Measurements from ENCODE around the gene GIMAP4.
"Not testable (repeated sequence)": the region's sequence is repeated elsewhere in the genome, so short reads cannot be mapped to it uniquely, and the experiment has no call there.

GIMAP4 gene

DNA sequence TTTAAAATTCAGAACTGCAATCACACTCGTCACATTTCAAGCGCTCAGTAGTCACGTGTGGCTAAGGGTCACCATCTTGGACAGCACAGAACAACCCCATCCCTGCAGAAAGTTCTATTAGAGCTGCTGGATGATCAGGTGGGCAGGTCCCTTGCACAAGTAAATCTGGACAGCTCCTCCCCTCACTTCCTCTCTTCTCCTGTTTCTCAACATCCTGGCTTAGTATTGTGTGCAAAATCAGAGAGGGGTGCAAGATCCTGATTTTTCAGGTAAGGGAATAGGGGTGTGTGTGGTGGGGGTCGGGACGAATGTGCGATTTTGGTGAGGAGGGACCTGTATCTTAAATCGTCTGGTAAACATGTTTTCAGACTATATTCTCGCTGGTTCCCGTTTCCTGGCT, at the start of gene GIMAP4:
TSS of gene GIMAP4 (plus strand) at position 222 of the 400 bp plus-strand sequence. CDS start 2,512 bp downstream, outside the sequence.
- no peak for DNase-seq

- no peak for DNase-seq
Observed at GRCh38 chr7:150519310-150519709, 47.9 kb upstream of the GIMAP4 start.

DNA sequence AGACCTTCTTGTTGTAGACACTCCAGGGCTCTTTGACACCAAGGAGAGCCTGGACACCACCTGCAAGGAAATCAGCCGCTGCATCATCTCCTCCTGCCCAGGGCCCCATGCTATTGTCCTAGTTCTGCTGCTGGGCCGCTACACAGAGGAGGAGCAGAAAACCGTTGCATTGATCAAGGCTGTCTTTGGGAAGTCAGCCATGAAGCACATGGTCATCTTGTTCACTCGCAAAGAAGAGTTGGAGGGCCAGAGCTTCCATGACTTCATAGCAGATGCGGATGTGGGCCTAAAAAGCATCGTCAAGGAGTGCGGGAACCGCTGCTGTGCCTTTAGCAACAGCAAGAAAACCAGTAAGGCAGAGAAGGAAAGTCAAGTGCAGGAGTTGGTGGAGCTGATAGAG, 47.0 kb upstream of the GIMAP4 start:
- DNase-seq = no peak

DNA sequence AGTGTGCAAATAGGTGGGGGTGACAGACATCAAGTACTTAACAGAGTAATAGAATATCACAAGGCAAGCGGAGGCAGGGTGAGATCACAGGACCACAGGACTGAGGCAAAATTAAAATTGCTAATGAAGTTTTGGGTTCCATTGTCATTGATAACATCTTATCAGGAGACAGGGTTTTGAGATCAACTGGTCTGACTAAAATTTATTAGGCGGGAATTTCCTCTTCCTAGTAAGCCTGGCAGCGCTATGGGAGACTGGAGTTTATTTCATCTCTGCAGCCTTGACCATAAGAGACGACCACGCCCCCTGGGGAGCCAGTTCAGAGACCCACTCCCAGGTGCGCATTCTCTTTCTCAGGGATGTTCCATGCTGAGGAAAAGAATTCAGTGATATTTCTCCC, 44.3 kb upstream of the GIMAP4 start:
- DNase-seq = not testable (repeated sequence)

GRCh38 chr7:150524018-150524417, 43.2 kb upstream of the GIMAP4 start:
- no peak for DNase-seq

DNA sequence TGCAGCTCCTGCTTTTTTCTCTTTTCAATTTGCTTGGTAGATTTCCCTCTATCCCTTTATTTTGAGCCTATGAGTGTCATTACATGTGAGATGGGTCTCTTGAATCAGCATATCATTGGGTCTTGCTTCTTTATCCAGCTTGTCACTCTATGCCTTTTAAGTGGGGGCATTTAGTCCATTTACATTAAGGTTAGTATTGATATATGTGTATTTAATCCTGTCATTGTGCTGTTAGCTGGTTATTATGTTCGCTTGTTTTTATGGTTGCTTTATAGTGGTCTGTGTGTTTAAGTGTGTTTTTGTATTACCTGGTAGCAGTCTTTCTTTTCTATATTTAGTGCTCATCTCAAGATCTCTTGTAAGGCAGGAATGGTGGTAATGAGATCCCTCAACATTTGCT, 35.5 kb upstream of the GIMAP4 start:
- no peak for DNase-seq

DNA sequence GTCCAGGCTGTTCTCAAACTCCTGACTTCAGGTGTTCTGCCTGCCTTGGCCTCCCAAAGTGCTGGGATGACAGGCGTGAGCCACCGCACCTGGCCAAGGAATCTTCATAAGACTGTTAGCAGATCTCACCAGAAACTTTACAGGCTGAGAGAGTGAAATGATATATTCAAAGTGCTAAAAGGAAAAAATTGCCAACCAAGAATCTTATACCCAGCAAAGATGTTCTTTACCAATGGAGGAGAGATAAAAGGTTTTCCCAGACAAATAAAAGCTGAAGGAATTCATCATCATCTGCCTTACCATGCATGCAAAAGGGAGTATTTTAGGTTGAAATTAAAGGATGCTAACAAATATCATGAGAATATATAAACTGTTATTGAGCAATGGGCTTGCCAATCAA, 28.9 kb upstream of the GIMAP4 start:
- no peak for DNase-seq

- no peak for DNase-seq
Observed at GRCh38 chr7:150553163-150553562, 14.0 kb upstream of the GIMAP4 start.

DNA sequence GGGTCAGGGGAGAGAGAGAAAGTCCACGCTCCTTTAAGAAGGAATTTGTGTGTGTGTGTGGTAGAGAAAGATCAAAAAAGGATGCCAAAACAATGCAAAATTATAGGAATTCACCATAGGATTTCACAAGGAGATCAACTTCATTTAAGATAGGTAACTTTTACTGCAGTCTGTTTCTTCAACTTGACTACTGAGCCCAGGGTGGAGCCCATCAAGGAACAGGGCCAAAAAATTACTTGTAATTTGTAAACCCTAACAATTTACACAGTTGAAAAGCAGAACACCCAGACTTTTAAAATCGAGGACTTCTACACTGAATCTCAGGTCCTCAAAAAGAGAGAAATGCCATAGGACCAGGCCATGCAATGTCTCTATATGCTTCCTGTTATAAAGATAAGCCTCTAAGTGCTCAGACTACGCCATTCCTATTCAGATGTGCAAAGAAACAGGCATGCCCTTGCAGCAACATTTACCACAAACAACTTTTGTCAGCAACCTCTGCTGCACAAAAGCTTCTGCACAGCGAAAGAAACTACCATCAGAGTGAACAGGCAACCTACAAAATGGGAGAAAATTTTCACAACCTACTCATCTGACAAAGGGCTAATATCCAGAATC, 10.6 kb upstream of the GIMAP4 start:
- no peak for DNase-seq

DNA sequence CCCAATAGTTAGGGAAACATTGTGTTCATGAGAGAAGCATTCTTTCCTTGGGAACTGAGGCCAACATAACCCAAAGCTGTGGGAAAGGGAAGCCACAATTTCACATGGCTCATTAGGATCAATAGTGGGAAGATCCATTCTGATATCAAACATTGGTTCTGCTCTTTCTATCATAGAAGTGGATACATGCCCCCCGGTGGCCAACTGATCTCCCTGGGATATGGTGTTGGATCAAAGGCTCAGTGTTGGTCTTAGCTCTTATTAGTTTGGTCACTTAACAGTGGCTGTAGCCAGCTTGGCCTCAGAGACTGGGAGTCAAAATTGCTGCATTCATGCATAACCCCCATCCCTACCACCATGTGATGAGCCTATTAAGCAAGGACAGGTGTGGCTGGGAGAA, 6.7 kb upstream of the GIMAP4 start:
- DNase-seq = no peak

DNA sequence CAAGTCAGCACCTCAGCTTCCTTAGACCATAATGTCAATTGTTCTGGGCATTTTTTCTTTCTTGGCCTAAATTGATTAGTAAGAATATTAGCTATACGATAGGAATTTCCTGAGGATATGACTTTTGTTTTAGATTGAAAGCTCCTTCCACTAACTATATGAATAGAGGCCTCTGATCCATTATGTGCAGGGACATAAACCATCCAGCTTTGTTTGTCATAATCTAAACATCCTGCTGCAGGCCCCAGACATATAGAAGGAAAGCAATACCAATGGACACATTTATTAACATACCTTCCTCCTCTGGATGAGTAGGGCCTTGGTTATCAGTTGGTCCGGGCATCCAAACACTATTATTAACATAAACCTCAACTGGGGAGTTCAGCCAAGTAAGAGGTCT, 4.3 kb upstream of the GIMAP4 start:
- no peak for DNase-seq

GRCh38 chr7:150564006-150564405, 3.2 kb upstream of the GIMAP4 start:
- no peak for DNase-seq

DNA sequence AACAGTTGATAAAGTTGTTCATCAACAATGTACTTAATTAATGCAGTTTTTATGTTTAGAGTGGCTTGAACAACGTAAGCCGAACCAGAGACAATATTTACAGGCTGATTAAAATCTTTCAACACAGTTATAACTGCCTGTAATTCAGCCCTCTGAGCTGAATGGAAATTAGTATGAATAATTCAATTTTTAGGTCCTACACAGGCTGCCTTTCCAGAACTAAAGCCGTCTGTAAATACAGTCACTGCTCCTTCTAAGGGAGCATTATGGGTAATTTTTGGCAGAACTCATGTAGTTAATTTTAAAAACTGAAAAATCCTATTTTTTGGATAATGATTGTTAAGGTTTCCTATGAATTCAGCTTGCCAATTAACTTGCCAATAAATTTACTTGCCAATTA, 2.6 kb upstream of the GIMAP4 start:
- no peak for DNase-seq

DNA sequence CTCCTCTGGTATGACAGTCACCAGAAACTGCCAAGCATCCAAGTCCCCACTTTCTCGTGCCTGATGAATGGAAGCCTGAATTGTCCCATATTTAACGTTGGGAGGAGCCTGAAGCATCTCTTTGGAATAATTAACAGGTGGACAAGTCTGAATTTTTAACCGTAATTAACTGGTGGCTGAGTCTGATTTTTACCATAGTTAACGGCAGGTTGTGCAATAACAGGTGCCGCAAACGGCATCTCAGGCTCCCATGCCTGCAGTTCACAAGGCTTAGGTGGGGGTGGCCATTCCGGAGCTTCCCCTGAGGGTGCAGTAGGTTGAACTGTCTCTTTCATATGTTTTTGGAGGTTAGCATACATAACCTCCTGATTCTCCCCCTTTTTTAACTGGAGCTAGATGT, 2.0 kb upstream of the GIMAP4 start:
- DNase-seq = no peak

DNA sequence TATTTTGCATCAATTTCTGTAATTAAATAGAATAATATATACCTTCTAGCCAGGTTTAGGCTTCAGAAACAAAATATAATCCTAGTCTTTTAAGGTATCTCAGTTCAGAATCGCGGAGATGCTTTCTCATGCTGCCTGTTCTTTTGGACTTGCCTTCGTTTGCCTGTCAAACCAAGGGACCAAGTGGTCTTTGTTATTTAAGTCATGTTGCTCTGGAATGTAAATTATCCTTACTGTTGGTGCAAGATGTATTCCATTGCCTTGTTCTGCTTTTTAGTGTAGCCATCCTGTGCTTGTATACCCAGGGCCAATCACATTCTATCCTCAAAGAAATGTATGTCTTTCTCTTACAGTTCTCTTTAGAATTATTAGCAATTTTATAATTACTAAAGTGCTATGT, 1.1 kb upstream of the GIMAP4 start:
- no peak for DNase-seq

- no peak for DNase-seq
Observed at GRCh38 chr7:150566572-150566971, 618 bp upstream of the GIMAP4 start.

DNA sequence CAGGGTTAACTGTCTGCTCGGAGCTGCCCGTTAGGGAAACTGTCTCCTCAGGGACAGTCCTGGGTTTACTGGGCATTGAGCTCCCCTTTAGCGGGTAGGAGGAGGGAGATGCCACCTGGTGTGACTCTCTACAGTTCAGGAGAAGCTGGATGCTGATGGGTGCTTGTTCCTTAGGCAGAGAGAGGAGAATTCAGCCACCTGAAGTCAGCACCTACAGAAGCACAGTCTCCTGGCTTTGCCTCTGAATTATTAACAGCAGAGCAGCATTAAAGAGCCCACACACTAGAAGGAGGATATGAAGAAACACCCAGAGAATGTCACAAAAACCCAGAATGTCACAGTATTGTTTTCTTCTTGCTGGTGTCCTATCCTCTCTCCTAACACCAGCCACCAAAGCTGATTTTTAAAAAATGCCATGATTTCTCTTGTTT, 696 bp downstream of the GIMAP4 start:
- DNase-seq = no peak

GRCh38 chr7:150568714-150569113, 1.5 kb downstream of the GIMAP4 start:
- no peak for DNase-seq

GRCh38 chr7:150569245-150569955, 2.2 kb downstream of the GIMAP4 start:
- no peak for DNase-seq

GRCh38 chr7:150570556-150571465, 3.6 kb downstream of the GIMAP4 start:
- DNase-seq = no peak

DNA sequence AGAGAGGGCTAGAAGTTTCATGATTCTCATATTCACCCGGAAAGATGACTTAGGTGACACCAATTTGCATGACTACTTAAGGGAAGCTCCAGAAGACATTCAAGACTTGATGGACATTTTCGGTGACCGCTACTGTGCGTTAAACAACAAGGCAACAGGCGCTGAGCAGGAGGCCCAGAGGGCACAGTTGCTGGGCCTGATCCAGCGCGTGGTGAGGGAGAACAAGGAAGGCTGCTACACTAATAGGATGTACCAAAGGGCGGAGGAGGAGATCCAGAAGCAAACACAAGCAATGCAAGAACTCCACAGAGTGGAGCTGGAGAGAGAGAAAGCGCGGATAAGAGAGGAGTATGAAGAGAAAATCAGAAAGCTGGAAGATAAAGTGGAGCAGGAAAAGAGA, 5.3 kb downstream of the GIMAP4 start:
- no peak for DNase-seq

DNA sequence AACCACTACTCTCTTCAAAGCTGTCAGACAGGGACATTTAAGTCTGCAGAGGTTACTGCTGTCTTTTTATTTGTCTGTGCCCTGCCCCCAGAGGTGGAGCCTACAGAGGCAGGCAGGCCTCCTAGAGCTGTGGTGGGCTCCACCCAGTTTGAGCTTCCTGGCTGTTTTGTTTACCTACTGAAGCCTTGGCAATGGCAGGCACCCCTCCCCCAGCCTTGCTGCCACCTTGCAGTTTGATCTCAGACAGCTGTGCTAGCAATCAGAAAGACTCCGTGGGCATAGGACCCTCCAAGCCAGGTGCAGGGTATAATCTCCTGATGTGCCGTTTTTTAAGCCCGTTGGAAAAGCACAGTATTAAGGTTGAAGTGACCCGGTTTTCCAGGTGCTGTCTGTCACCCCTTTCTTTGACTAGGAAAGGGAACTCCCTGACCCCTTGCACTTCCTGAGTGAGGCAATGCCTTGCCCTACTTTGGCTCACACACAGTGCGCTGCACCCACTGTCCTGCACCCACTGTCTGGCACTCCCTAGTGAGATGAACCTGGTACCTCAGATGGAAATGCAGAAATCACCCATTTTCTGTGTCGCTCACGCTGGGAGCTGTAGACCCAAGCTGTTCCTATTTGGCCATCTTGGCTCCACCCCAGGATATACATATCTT, 12.9 kb downstream of the GIMAP4 start:
- not testable (repeated sequence) for DNase-seq

Data from fibroblast of skin of right quadriceps (primary cell).